ENCODE measurements around the gene AHI1. TPM values are rescaled to one million over a fixed set of nuclear protein-coding genes. Genes with fewer than 3 reads are reported as not detected.

Gene AHI1
- total and polyA plus RNA-seq, 2 of the 13 experiments (the other 11 are each of a cell fraction or from before 2014, with no cell fraction given): 7.2 to 18.6 TPM

DNA sequence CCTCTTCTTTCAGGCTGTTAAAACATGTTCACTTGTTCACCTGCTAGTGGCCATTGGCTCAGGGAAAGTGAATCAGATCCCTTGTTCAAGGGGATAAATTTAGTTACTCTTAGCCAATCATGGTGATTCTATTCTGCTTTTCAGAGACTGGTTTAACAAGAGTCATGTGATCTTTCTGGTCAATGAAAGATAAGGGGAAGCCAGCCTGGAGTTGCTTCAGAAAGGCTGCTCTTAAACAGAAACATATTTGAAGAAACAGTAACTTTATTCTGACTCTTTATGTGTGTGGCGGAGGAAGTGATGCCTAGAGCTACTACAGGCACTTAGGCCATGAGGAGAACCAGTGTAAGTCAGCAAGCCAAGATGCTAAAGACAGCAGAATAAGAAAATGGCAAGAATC is 28.1 kb upstream of the AHI1 start:
- no peaks in the 10 kb centered on the region for H3K79me2 ChIP-seq (ENCODE audit: insufficient read depth, low read length)
- H3K4me2 ChIP-seq (ENCODE audit: low read depth, low read length): no peak overlapping the region
- DNase-seq (ENCODE audit: low spot score) (no peak), FAIRE-seq (no peak), ATAC-seq (no peak)
- H4K20me1 ChIP-seq (ENCODE audit: insufficient read depth, low read length): no peaks in the 10 kb centered on the region
- H3K9ac ChIP-seq (ENCODE audit: insufficient read depth, low read depth, low read length): no peak overlapping the region
- no peak overlapping the region for H2AFZ ChIP-seq (ENCODE audit: low read length)
- intact Hi-C loops (cut with micrococcal nuclease; ENCODE audit: unreplicated experiment) (no loop called here), in situ Hi-C loops (cut with HindIII; ENCODE audit: extremely low pct_ligation_motif_present, low pct_unique_long_range_greater_than_20kb) (loop anchor here (25.0 kb wide), 1 partner anchor 787 kb away; no protein-coding TSS in a partner anchor)
- H3K4me1 ChIP-seq (ENCODE audit: insufficient read depth, low read length): 0 out of 2 replicates have a peak, but pooled peaks cover 7% of the 10 kb centered on the region
- ChIA-PET POLR2A (no interaction called here), CTCF (ENCODE audit: low intra/inter-chr PET ratio, low total read pairs) (no interaction called here)
- no TSS peak for BruUV-seq (replicated peaks)
- WGBS (ENCODE audit: low lambda C conversion rate): 57% methylated on average over 1 of the region's 1 CpG
- H3K36me3 ChIP-seq (replicated peaks in 1 of 2; ENCODE audit: control insufficient read depth in 1 of 2, insufficient read depth in 2 of 2, low read length in 2 of 2): no peaks in the 10 kb centered on the region
- no peak overlapping the region for H3K27ac ChIP-seq (ENCODE audit: extremely low read length, insufficient read depth, low read length)
- no peak for TF ChIP-seq SAP130 (CRISPR knock-in tag; IDR thresholded peaks at IDR 0.05; ENCODE audit: low read depth)
- no peak for TF ChIP-seq TARDBP (CRISPR knock-in tag; IDR thresholded peaks at IDR 0.05)
- no peak for TF ChIP-seq ZNF564 (CRISPR knock-in tag; IDR thresholded peaks at IDR 0.05)
- no peak for TF ChIP-seq ZFP36 (IDR thresholded peaks at IDR 0.05; ENCODE audit: borderline replicate concordance, low read depth, low read length, partially characterized antibody)
- TF ChIP-seq ZNF20 (CRISPR knock-in tag; IDR thresholded peaks at IDR 0.05): no peak
- TF ChIP-seq TBL1XR1 (IDR thresholded peaks at IDR 0.05; ENCODE audit: borderline replicate concordance, low read length, partially characterized antibody): no peak
- no peak for TF ChIP-seq ZNF547 (CRISPR knock-in tag; IDR thresholded peaks at IDR 0.05)
- no peak for TF ChIP-seq ZBTB44 (CRISPR knock-in tag; IDR thresholded peaks at IDR 0.05)
- H3K4me3 ChIP-seq (replicated peaks in 1 of 3; ENCODE audit: insufficient read depth in 1 of 3, low read depth in 2 of 3, low read length in 3 of 3): no peak overlapping the region
- H3K9me3 ChIP-seq (ENCODE audit: low read length): no peaks in the 10 kb centered on the region
- no peaks in the 10 kb centered on the region; a peak in 1 of 5 replicates for H3K27me3 ChIP-seq (ENCODE audit: control insufficient read depth in 1 of 2, insufficient read depth in 2 of 2, low read length in 2 of 2)
